Thyroid gland (tissue), 4 donors: Measurements from ENCODE around the gene DNAJC30.

Experiments
- CTCF ChIP-seq, 6 experiments: fragments of 200-600 bp in 3 of 6; fragments of 450-650 bp in 3 of 6; sonication (generic) in 3 of 6; IDR thresholded peaks; one replicate each; pipeline ENCODE4 v1.5.1; 2016 to 2019; ENCODE audit warnings: antibody characterized with exemption in 6 of 6, mild to moderate bottlenecking in 2 of 6, inconsistent platforms in 1 of 6, moderate library complexity in 1 of 6
- POLR2A ChIP-seq, 2 donors: fragments of 450-650 bp; IDR thresholded peaks; one replicate each; pipeline ENCODE4 v1.6.1; 2017; ENCODE audit warnings: antibody characterized with exemption in 2 of 2, mild to moderate bottlenecking in 2 of 2, moderate library complexity in 1 of 2

DNA sequence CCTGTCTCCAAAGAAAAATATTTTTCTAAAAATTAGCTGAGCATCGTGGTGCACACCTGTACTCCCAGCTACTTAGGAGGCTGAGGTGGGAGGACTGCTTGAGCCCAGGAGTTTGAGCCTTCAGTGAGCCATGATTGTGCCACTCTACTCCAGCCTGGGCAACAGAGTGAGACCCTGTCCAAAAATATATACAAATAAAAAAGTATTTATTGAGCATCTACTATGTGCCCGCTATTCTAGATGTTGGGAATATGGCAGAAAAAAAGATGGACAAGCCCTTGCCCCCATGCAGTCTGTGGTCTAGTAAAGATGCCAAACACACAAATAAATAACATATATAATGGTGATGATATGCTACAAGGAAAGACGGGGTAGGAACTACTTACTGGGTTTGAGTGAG is 40.6 kb upstream of the DNAJC30 start:
- TF ChIP-seq CTCF (IDR thresholded peaks at IDR 0.05): no peak
- TF ChIP-seq POLR2A (IDR thresholded peaks at IDR 0.05): no peak
